Right renal cortex interstitium (tissue), 3 donors: ENCODE results near the gene ATG2A. TPM values are rescaled to one million over a fixed set of nuclear protein-coding genes. Genes with fewer than 3 reads are reported as not detected.

Experiments used
- DNase-seq, 3 donors: peaks; one replicate each; pipeline ENCODE4 v3.0.0-alpha.2; 2013; ENCODE audit warnings: low read depth in 3 of 3, low spot score in 2 of 3
- polyA plus RNA-seq, 3 donors: library from polyadenylated mRNA; unstranded; fragments of 120-200 nt; gene quantifications; one replicate each; pipeline ENCODE4 v1.2.1, GENCODE V29; 2013; ENCODE audit not compliant: insufficient read length in 3 of 3

The ATG2A gene
- polyA plus RNA-seq, 3 donors, result 12.8 to 14.0 (median 13.2) TPM

GRCh38 chr11:64874308-64875240 is 42.4 kb downstream of the ATG2A start:
- no peak for DNase-seq

GRCh38 chr11:64872790-64873488 is 44.1 kb downstream of the ATG2A start:
- no peak for DNase-seq

DNA sequence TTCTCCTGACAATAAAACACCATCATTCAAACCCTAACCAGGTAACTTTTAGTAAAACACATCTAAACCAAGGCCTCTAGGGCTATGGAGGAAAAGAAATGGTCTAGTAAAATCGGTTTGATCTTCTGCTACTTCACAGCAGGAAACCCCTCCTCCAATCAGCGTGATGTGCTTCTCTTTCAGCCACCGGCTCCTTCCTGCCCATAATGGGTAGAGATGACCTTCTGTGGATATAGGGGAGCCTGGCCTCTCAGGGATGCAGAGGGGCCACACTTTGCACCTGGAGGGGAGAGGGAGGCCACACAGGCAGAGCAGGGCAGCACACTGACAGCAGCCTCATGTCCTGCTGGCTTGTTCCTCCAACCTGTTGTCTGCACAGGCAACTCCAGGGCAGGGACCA is 45.5 kb downstream of the ATG2A start:
- DNase-seq, result no peak

- DNase-seq, result no peak
Observed at GRCh38 chr11:64870893-64871466, 46.0 kb downstream of the ATG2A start.

- no peak for DNase-seq
Observed at GRCh38 chr11:64870176-64870892, 46.7 kb downstream of the ATG2A start.

- DNase-seq, result no peak
Observed at GRCh38 chr11:64869571-64870175, 47.3 kb downstream of the ATG2A start.

- no peak for DNase-seq
Observed at GRCh38 chr11:64868904-64869570, 48.0 kb downstream of the ATG2A start.

GRCh38 chr11:64867748-64868462 is 49.1 kb downstream of the ATG2A start:
- DNase-seq, result no peak

GRCh38 chr11:64866173-64866491 is 50.9 kb downstream of the ATG2A start:
- DNase-seq, result no peak

- DNase-seq, result no peak
Observed at GRCh38 chr11:64865286-64866172, 51.5 kb downstream of the ATG2A start.

- DNase-seq, result no peak
Observed at GRCh38 chr11:64864473-64865285, 52.3 kb downstream of the ATG2A start.

DNA sequence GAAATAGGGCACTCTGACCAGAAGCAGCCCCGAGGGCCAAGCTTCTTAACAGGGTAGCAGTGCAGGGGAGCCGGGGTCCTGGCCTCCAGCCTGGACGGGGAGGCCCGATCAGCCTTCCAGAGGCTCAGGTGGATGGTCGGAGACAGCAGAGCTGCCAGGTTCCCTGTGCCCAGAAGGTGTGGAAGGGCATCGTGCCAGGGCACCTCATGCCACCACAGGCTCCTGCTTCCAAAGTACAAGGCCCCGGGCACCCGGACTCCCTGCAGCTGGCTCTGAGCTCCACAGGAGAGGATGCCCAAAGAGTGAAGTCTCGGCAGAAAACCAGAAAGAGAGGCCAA is 52.9 kb downstream of the ATG2A start:
- no peak for DNase-seq

GRCh38 chr11:64863391-64864060 is 53.5 kb downstream of the ATG2A start:
- no peak for DNase-seq

DNA sequence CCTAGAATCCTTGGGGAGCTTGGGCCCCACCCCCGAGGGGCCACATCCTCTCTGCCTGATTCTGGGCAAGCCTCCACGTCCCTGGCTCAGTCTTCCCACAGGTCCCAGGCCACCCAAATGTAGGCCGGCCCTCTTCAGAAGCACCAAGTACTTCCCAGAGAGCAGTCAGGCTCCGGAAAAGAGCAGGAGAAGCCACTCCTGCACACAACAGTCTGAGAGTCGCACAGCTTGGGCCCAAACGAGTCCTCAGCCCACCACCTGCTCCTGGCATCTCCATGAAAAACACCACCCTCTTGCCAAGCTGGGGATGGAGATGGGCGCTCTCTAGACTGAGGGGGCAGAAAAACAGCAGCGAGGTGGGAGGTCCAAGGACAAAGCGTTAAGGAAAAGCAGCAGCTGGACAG is 54.0 kb downstream of the ATG2A start:
- DNase-seq, result no peak

DNA sequence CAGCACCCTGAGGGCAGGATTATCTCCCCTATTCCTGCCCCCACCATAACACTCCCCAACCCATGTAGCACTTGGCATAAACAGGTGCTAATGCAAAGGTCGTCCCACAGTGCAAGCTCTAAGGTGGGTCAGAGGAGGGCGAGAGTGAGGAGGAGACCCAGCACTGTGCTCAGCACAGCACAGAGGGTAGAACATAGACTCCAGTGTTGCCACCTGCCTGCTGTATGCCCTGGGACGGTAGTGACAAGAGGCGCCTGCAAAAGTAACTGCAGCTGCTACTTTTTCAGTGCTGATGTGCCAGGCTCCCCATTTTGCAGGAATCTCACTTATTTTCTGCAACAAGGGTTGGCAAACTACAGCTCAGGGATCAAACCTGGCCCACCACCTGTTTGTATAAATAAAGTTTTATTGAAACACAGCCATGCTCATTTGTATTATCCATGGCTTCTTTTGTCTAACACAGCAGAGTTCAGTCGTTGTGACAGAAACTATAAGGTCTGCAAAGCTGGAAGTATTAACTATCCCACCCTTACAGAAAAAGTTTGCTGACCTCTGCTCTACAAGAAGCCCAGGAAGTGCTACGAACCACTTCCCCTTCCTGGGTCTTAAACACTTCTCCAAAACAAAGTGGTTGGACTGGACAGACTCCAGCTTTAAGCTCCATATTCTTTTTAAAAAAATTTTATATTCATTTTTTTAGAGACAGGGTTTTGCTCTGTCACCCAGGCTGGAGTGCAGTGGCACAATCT is 55.6 kb downstream of the ATG2A start:
- DNase-seq, result no peak
